HG02870 (cell line): ENCODE data around the gene THSD4.
A peak's percentile ranks its signal among the peaks of the same experiment; 100 is the strongest.

ENCODE experiments used
- ATAC-seq: cut with Tn5 transposase; IDR thresholded peaks from one replicate; pipeline ENCODE4 v1.9.1; 2021; ENCODE audit warnings: mild to moderate bottlenecking, moderate library complexity; ENCODE audit not compliant: unreplicated experiment

THSD4 gene

DNA sequence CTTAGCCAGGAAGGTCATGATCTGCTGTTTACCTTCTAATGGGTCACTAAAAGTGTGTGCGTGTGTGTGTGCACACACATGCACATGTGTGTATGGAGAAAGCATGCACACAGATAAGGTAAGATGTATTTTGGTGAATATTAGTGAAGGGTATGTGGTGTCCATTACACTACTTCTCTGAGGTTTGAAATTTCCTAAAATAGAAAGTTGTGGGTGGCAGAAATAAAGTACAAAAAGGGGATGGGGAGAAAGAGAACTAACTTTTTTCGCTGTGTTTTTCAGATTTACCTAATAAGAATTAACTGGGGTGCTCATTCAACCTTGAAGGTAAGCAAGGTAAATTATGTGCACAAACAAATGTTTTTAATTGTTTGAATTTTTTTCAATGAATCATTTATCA, 670.7 kb downstream of the THSD4 start:
- no peak for ATAC-seq

DNA sequence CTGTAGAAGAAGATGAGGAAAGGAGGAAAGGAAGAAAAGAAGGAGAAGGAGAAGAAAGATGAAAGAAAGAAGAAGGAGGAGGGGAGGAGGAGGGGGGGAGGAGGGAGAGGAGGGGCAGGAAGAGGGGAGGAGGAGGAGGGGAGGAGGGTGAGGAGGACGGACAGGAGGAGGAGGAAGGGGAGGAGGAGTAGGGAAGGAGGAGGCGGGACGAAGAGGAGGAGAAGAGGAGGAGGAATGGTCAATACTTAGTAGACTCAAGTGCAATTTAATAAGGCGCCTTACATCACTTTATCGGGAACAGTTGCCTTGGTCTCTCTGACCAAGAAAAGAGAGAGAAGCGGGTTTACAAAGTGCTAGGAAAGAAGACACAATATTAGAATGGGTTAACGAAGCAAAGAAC, 671.4 kb downstream of the THSD4 start:
- no peak for ATAC-seq

DNA sequence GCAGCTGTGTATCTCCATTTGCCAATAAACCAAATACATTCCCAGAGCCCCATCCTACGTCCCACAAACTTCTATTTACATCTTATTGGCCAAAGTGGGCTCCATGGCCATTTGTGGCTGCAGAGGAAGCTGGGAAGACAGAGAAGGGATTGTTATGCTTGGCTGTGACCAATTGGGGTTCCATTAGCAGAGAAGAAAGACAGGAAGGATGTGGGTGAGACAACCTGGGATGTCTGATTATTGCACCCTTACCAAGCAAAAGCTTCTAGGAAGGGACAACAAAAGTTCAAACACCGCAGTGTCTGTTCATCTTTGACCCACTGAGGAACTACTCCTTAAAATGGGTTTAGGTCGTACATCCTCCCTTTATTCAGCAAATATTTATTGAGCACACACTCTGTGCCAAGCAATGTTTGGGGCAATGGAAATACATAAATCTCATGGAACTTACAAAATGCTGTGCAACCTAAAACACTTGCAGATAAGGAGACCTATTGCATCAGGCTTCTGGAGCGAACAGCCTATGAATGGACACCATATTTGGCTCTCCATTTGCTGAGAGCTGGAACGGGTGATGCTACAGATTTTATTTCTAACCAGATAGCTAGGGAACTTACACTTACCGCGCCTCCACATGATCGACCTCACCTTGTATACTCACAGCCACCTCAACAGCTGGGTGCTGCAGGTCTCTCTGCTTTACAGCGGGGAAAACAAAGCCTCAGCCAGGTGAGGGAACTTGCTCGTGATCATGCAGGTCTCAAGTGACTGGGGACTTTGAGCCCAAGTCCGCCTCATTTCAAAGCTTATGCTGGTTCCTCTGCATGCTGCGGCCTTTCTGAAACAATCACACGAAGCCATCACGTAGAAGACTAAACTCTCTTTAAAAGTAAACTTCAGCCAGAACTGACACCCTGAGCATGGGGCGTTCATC, 673.6 kb downstream of the THSD4 start:
- ATAC-seq, result no peak

DNA sequence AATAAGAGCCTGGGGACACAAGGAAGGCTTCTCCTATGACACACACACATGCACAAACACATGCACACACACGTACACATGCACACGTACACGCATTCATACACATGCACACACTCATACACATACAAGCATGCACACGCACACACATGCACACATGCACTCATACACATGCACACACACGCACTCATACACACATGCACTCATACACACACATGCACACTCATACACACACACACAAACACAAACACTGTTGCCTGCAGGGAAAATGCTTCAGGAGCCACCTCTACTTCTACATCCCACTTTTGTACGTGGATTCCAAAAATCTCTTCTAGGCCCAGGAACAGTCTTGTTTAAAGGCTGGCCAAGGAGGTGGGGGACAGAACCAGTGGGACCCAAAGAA, 674.3 kb downstream of the THSD4 start:
- no peak for ATAC-seq

DNA sequence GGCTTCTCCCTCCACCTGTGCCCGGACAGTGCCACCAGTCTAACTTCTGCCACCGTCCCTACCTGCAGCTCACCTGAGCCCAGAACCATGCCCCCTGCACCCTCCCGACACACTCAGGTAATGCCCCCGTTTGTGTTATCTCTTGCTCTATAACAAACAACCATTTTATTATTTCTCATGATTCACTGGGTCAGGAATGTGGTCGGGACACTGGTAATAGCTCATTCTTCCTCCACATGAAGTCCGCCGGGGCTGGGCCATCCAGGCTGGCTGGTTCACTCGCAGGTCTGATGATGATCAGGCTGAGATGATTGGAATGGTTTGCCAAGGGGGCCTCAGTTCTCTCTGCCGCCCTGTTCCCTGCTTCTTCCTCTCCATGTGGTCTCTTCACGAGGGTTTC, 674.8 kb downstream of the THSD4 start:
- ATAC-seq, result no peak

DNA sequence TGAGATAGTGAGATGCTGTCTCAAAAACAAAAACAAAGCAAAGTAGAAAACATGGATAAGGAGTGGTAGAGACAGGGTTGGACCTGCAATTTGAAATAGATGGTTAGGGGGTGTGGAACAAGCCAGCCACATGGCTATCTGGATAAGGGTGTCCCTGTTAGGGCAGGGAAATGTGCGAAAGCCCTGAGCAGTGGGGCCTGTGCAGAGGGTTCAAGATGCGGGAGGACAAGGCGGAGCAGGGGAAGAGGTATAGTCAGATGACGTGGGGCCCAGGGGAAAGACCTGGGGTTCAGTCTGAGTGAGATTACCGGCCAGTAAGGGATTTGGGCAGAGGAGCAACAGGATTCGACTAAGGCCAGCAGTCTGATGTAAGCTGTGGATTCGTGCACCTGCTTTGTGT, 676.7 kb downstream of the THSD4 start:
- no peak for ATAC-seq

DNA sequence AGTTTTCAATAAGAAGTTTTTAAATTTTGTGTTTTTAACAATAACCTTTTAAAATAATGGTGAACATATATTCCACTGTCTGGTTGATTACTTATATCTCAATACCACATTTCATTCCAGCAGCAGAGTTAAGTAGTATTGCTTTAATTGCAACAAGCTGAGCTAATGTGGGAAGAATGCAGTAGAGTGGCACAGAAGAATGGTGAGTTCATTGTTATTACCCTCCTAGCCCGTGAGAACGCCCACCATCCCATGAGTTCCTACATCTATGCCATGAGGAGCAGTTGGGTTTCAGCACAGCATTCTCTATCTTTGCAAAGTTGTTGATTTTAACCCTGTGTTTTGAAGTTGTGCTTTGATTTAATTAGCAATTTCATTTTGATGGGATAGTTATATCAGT, 677.2 kb downstream of the THSD4 start:
- ATAC-seq, result no peak

DNA sequence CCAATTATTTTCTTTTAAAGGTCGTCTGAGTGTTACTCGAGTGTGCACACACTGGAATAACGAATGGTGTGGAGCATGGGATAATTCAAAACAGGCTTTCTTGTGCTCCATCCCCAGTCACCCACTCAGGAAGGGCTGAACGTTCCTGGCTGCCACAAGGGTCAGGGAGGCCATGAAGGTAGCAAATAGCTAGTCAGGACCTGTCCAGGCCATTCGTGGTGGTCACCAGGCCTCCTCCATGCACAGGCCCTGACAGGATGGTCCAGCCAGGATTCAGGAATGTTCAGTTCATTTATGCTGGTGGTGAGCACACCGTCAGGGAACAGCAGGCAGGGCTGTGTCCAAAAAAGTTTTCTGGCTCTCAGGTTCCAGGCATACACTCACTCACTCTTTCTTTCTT, 683.4 kb downstream of the THSD4 start:
- ATAC-seq, result no peak

DNA sequence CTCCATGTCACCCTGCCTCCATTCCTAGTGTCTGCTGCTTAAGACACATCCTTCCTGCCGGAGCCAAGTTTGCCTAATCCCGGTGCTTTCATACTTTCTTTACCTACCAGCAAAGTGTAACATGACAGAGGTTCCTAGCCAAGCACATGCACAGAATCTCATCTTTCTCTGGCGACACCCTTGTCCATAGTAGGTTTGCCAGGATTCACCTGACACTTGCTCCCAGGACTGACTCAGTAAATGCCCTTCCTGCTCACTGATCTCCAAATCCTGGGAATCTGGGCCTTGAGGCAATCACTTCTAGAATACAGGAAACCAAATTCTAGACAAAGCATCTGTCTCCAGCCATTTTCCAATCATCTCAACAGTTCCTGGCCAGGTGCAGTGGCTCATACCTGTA, 684.9 kb downstream of the THSD4 start:
- no peak for ATAC-seq

DNA sequence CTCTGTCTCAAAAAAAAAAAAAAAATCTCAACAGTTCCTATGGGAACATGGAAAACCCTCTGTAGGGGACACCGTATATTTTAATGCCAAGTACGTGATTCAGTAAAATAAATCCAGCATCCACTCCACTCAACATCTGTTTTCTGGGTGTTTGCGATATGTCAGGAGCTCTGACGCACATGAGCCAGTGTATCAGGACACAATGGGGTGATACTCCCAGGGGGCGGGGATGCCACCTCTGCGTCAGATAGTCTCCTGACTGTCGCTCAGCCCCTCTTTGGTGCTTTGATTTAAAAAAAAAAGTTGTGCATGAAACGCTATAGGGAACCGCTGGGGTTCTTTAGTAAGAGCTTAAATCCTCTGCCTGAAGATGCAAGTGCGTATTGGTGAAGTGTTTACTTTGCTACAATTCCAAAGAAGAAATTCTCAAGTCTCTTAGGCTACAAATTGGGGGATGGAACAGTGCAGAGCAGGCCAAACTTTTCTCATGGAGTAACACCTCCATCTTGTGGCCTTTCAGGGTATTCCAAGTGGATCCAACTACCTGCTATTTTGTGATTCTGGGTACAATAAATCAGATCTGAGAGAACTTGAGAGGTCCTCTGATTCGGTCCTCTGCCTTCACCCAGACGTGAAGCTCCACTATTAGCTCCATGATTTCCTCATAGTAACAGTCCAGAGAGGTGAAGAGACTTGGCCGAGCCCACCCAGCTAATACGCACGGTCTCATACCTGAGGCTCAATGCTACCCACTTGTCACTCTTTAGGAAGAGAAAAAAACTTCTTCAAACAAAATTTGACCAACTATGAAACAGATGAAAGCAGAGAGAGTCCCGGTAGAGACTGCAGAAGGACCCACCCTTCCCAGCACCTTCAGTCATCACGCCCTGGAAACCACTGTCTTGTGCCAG, 685.8 kb downstream of the THSD4 start:
- ATAC-seq, result no peak

DNA sequence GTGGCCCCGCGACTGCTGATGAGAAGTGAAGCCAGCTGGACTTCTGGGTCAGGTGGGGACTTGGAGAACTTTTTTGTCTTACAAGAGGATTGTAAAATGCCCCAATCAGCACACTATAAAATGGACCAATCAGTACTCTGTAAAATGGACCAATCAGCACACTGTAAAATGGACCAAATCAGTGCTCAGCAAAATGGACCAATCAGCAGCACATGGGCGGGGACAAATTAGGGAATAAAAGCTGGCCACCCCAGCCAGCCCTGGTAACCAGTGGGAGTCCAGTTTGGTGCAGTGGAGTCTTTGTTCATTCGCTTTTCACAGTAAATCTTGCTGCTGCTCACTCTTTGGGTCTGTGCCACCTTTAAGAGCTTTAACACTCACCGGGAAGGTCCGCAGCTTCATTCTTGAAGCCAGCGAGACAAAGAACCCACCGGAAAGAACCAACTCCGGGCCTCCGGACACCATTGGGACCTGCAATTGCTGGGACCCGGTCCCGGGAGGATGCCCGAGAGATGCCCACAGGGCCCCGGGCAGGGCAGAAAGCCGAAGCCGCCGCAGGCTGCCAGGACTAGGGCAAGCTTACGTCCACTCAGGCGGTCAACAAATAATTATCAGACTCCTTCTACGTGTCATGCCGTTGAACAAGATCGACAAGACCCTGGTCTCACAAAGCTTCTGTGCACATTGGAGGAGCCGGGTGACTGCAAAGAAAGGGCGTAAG, 686.8 kb downstream of the THSD4 start:
- ATAC-seq, result no peak

DNA sequence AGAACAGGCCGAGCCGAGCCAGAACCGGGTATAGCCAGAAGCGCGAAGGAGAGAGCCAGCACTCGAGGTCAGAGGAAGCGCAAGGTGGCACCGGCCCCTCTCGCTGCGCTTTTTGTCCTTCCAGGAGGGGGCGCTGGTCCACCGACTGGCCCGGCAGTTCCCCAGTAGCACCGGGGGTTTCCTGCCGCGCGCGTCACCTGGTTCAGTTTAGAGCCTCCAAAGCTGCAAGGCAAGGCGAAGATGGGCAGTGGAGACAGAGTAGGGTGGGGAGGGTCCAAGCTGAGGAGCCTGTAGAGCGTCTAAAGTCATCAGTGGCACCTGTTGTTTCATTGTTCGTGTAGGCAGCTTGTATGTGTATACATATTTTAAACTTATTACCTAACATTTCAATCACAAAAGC, 687.5 kb downstream of the THSD4 start:
- no peak for ATAC-seq

DNA sequence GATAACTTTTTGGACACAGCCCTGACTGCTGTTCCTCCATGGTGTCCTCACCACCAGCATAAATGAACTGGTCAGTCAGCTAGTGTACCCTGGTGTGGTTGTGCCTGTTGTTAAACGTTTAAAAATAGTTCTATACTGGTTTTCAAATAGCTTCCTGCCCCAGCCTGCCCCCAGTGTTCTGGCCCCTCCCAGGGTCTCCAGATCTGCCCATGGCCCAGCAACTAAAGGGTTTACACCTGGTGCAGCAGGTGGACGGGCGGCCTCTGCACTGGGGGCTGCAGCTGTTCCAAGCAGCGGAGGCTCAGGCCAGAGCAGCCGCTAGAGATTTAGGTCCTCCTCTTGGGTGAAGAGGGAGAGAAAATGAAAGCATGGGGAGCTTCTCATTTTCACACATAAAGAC, 689.0 kb downstream of the THSD4 start:
- no peak for ATAC-seq

DNA sequence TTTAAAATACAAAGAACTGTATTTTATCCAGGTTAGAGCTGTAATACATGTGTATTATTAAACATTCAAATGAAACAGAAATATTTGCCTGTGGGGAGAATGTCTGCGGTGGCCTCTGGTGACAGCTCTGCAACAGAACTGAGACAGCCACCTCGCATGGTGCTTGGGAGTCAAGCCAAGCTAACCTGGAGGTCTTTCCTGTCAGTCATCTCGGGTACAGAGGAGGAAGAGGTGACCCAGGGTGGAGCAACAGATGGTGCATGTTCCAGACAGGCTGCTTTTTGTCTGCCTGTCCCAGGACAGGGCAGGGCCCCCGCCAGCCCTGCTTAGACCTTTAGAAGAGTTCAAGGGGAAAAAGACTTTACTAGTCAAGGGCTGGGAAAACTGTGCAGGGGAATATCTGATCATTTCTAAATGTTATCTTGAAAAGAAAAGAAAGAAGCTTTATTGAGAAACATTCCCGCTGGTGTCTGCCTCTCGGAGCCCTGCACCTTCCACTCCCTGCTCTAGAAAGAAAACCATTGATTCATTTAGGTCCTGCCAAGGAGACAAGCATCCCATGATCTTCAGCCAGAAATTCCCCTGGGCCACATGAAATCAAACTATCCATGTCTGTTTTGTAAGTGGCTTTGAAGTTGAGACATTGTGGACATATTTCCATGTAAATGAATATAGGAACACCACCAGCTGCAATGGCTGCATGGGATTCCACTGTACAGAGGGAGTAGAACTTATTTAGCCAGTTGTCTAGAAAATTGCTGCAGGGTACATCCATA, 689.6 kb downstream of the THSD4 start:
- ATAC-seq, result peak; percentile 56

DNA sequence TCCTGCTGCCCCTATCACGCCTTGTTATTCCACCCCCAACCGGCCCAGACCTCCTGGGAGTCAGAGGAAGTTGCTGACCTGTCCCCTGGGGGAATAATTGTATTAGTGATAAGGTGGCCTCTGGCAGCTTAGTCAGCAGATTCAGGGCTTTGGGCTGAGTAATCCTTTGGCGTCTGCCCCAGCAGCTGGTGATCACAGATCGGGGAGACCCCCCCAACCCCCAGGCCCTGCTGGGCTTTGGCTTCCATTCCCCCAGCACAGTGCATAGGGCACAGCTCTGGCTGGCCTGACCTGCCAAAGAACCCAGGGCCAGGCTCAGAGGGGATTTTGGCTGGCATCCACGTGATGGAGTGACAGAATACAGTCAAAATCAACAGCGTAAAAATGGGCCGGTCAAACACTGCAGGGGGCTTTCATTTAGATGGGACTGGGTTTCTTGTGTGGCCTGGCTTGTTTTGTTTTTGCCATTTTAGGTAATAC, 691.2 kb downstream of the THSD4 start:
- ATAC-seq, result no peak

DNA sequence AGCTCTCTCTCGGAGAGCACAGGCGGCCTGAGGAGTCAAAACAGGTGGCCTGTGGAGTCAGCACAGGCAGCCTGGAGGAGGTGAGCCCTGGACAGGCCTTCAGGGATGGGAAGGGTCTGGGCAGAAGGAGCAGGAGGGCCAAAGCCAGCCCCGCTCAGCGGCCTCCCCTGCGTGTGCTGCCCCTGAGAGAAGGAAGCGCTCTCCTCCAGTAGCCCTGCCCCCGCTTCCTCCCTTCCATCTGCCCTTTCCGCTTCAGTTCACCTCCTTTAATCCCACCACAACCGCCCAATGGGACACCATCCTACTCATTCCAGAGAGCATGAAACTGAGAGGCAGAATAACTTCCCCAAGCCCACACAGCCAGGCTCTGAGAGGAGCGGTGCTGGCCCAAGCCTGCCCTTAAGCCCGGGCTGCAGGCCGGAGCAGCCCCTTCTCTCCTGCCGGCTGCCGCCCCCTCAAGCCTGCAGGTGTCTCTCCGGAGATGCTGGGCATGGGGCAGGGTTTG, 691.9 kb downstream of the THSD4 start:
- ATAC-seq, result no peak

DNA sequence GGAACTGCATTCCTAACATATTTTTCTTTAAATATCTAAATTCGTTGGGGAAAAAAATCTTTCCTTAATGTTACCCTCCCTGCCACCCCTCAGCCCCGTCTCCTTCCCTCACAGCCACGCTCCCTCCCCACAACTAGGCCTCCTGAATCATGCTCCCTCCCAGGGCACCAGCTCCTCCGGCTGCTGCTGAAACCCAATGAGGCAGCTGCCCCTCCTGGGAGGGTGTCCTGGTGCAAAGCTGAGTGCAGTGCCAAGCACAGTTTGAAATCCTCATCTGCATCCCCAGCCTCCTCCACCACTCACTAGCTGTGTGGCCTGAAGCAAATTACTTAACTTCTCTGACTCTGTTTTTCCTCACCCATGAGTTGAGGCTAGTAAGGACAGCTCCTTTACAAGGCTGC, 692.4 kb downstream of the THSD4 start:
- ATAC-seq, result no peak

DNA sequence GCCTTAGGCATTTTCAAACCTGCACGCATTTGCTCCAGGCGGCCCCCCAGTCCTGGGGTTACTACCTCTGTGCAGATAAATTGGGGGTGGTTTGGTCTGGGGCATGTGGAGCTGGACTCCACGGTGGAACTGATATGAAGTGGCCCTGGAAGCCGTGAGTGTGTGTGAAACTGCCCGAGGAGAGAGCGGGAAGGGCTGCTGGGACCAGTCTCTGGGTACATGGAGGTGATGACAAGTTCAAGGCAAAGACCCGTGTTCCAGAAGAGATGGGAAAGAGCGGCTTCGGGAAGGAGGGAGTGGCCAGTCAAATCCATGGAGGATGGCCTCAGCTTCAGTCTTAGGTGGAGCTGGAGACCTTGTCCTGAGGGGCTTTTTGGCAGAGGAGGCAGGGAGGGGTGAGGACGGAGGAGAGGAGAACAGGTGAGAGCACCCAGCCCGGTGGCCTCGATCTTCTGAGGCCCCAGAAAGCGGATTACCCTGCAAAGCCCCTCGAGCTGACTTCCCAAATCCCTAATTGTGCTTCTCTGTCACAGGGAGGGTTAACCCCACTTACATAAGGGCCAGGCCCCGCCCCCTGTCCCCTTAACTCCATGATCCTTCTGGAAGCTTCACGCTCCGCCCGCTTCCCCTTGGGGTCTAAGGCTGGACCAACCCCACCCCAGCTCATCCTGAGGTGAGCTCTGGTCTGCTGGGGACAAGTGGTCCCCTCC, 693.2 kb downstream of the THSD4 start:
- ATAC-seq, result no peak

DNA sequence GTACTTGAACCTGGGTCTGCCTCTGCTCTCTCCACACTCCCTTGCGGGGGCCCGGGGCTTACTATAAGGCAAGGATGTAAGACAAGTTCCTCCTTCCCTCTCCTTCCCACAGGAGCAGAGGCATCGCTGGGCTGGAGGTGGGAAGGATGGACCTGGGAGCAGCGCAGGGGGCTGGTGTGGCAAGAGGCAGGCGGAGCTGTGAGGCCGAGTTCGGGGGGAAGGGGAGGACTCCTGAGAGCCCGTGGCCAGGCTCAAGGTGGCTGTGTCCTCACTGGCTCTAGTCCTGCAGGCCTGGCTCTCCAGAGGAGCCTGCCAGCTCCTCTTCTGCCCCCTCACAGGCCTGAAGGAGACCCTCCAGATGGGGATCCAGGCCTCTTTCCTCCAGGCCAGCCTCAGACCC, 694.1 kb downstream of the THSD4 start:
- no peak for ATAC-seq
